Hippocampal formation (tissue), 2 donors: Measurements from ENCODE around the gene RAB27B.
"Not testable (repeated sequence)": the region's sequence is repeated elsewhere in the genome, so short reads cannot be mapped to it uniquely, and the experiment has no call there.

ENCODE experiments used
- DNase-seq, 2 donors: peaks; one replicate each; lab custom pipeline; 2025; lab: John Stamatoyannopoulos, UW

RAB27B gene

GRCh38 chr18:54828281-54828881, at the start of gene RAB27B:
RAB27B (plus strand) TSS chr18:54828477; CDS start chr18:54877586, 49,109 bp downstream.
- peak; percentile 3 to 4 for DNase-seq

GRCh38 chr18:54780285-54780861, 47.9 kb upstream of the RAB27B start:
- DNase-seq: no peak

GRCh38 chr18:54780970-54781369, 47.3 kb upstream of the RAB27B start:
- no peak for DNase-seq

GRCh38 chr18:54783139-54783538, 45.1 kb upstream of the RAB27B start:
- DNase-seq: no peak

- no peak for DNase-seq
These were observed 42.1 kb upstream of the RAB27B start for GRCh38 chr18:54786206-54786605.

- no peak for DNase-seq
These were observed 41.2 kb upstream of the RAB27B start for GRCh38 chr18:54787121-54787520.

- no peak for DNase-seq
These were observed 40.7 kb upstream of the RAB27B start for GRCh38 chr18:54787616-54788015.

GRCh38 chr18:54790109-54790508, 38.2 kb upstream of the RAB27B start:
- DNase-seq: no peak

GRCh38 chr18:54791657-54792056, 36.6 kb upstream of the RAB27B start:
- DNase-seq: no peak

GRCh38 chr18:54792079-54792478, 36.2 kb upstream of the RAB27B start:
- no peak for DNase-seq

- DNase-seq: no peak
These were observed 33.5 kb upstream of the RAB27B start for GRCh38 chr18:54794823-54795222.

GRCh38 chr18:54798186-54798585, 30.1 kb upstream of the RAB27B start:
- no peak for DNase-seq

- no peak for DNase-seq
These were observed 26.9 kb upstream of the RAB27B start for GRCh38 chr18:54801374-54801773.

- no peak for DNase-seq
These were observed 26.1 kb upstream of the RAB27B start for GRCh38 chr18:54802178-54802577.

GRCh38 chr18:54802686-54803395, 25.4 kb upstream of the RAB27B start:
- no peak for DNase-seq

GRCh38 chr18:54805571-54806334, 22.5 kb upstream of the RAB27B start:
- DNase-seq: no peak

- no peak for DNase-seq
These were observed 21.8 kb upstream of the RAB27B start for GRCh38 chr18:54806526-54806925.

GRCh38 chr18:54807303-54807702, 21.0 kb upstream of the RAB27B start:
- DNase-seq: no peak

GRCh38 chr18:54810662-54811061, 17.6 kb upstream of the RAB27B start:
- not testable (repeated sequence) for DNase-seq

- DNase-seq: no peak
These were observed 15.4 kb upstream of the RAB27B start for GRCh38 chr18:54812885-54813284.

- DNase-seq: no peak
These were observed 15.0 kb upstream of the RAB27B start for GRCh38 chr18:54813305-54813704.

- DNase-seq: no peak
These were observed 14.2 kb upstream of the RAB27B start for GRCh38 chr18:54813977-54814565.
